ENCODE measurements around the gene RAB36.

DNA sequence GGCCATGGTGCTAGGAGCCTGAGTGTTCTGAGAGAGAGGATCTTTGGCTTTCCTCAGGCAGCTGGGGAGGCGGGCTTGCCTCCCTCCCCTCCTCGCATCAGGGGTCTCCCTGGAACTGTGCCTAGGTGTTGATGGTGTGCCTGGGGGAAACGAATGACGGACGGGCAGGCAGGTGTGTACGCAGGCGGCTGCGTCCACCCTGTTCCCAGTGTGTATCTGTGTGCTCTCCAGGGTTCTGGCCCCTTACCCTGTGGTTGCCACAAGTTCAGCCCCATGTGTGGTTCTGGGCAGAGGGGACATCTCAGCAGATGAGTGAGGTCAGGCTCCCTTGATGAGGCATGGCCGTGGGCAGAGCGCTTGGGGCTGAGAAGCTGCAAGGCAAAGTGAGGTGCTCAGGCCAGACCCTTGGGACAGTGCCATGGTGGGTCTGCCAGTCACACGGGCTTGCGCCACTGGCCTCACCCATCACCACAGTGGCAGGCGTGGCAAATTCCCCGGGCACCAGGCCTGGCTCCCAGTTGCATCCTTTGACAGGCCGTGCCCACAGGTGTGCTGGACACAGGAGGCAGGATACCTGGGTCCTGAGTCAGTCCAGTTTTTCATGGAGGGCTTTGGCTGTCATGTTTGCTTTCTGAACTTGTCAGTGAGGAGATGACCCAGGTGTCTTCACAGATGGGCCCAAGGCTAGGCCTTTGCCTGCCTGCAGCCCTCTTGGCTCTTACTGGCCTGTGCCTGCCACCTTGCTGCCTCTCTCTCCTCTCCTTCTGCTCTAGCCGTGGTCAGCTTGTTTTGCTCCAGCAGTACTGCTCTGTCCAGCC lies 47.7 kb upstream of the RAB36 start:
- TF ChIP-seq POLR2AphosphoS5 (IDR thresholded peaks at IDR 0.05; ENCODE audit: insufficient read depth in 1 of 2, low read depth in 1 of 2), result no peak
- TF ChIP-seq, protein P1, sequence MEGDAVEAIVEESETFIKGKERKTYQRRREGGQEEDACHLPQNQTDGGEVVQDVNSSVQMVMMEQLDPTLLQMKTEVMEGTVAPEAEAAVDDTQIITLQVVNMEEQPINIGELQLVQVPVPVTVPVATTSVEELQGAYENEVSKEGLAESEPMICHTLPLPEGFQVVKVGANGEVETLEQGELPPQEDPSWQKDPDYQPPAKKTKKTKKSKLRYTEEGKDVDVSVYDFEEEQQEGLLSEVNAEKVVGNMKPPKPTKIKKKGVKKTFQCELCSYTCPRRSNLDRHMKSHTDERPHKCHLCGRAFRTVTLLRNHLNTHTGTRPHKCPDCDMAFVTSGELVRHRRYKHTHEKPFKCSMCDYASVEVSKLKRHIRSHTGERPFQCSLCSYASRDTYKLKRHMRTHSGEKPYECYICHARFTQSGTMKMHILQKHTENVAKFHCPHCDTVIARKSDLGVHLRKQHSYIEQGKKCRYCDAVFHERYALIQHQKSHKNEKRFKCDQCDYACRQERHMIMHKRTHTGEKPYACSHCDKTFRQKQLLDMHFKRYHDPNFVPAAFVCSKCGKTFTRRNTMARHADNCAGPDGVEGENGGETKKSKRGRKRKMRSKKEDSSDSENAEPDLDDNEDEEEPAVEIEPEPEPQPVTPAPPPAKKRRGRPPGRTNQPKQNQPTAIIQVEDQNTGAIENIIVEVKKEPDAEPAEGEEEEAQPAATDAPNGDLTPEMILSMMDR (IDR thresholded peaks at IDR 0.05), result no peak
